Effector memory CD8-positive, alpha-beta T cell (primary cell): ENCODE data around the gene UGGT1.

Experiments
- ATAC-seq: fragments of 150-1000 bp; cut with Tn5 transposase; replicated peaks from 2 replicates; pipeline ENCODE4 v1.10.0; 2021; ENCODE audit warnings: mild to moderate bottlenecking, moderate library complexity
- DNase-seq, 3 experiments: peaks; one replicate each; pipeline ENCODE4 v3.0.0; 2021
- H3K27ac Mint-ChIP-seq, 2 donors: one replicate each; pipeline ENCODE4 v1.8.0; 2022; ENCODE audit warnings: mild to moderate bottlenecking in 2 of 2, mixed read lengths in 2 of 2, moderate library complexity in 2 of 2
- H3K27me3 Mint-ChIP-seq, 2 donors: one replicate each; pipeline ENCODE4 v1.8.0; 2022; ENCODE audit warnings: mixed read lengths in 2 of 2
- H3K36me3 Mint-ChIP-seq: one replicate; pipeline ENCODE4 v1.8.0; 2022; ENCODE audit warnings: mild to moderate bottlenecking, moderate library complexity, mixed read lengths; ENCODE audit not compliant: insufficient read depth
- H3K4me1 Mint-ChIP-seq, 2 donors: one replicate each; pipeline ENCODE4 v1.8.0; 2022; ENCODE audit warnings: low read depth in 2 of 2, mixed read lengths in 2 of 2
- H3K4me3 Mint-ChIP-seq, 2 donors: one replicate each; pipeline ENCODE4 v1.8.0; 2022; ENCODE audit warnings: mild to moderate bottlenecking in 2 of 2, mixed read lengths in 2 of 2, moderate library complexity in 2 of 2
- H3K9me3 Mint-ChIP-seq, 2 donors: one replicate each; pipeline ENCODE4 v1.8.0; 2022; ENCODE audit warnings: mixed read lengths in 2 of 2

Gene UGGT1

DNA sequence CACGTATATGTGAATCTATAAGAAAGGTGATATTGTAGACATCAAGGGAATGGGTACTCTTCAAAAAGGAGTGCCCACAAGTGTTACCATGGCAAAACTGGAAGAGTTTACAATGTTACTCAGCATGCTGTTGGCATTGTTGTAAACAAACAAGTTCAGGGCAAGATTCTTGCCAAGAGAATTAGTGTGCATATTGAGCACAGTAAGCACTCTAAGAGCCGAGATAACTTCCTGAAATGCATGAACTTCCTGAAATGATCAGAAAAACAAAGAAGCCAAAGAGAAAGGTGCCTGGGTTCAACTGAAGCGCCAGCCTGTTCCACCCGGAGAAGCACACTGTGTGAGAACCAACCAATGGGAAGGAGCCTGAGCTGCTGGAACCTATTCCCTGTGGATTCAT is 126.7 kb downstream of the UGGT1 start:
- no peak for DNase-seq
- no peaks in the 10 kb centered on the region for H3K4me1 Mint-ChIP-seq
- H3K27me3 Mint-ChIP-seq: peaks cover 17 to 18% of the 10 kb centered on the region in 2 donors
- no peak overlapping the region for H3K4me3 Mint-ChIP-seq
- H3K27ac Mint-ChIP-seq: no peak overlapping the region
- ATAC-seq: no peak
- H3K9me3 Mint-ChIP-seq: no peaks in the 10 kb centered on the region
- no peaks in the 10 kb centered on the region for H3K36me3 Mint-ChIP-seq

DNA sequence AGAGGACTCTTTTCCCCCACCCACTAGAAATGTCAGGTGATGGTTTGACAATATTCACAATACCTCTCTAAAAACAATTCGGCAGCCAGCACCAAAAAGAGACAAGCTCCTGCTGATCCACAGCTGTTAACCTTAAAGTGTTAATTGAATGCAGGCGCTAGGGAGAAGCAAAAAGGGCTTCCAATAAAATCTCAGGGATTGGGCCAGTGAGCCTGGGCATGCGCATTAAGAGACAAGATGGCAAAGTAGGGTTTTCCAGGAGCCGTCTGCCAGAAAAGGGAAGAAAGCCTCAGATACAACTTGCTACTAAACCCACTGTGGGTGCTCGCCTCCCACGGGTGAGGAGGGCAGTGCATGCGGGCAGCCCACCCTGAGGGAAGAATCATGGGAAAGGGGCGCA is 128.9 kb downstream of the UGGT1 start:
- H3K9me3 Mint-ChIP-seq: no peaks in the 10 kb centered on the region
- H3K27ac Mint-ChIP-seq: no peak overlapping the region
- DNase-seq: no peak
- no peaks in the 10 kb centered on the region for H3K36me3 Mint-ChIP-seq
- H3K4me3 Mint-ChIP-seq: no peak overlapping the region
- no peak for ATAC-seq
- H3K4me1 Mint-ChIP-seq: no peaks in the 10 kb centered on the region
- H3K27me3 Mint-ChIP-seq: peaks cover 10 to 17% of the 10 kb centered on the region in 2 donors

DNA sequence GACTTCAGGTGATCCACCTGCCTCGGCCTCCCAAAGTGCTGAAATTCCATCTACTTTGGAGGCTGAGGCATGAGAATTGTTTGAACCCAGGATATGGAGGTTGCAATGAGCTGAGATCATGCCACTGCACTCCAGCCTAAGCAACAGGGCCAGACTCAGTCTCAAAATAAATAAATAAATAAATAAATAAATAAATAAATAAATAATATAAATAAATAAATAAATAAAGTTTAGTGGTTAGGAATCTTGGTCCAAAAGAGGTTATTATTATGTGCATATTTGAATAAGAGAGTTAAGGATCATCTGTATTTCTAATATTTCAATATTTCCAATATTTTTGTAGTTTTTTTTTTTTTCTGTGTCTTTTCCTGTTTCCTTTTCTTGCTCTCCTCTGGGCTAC is 136.9 kb downstream of the UGGT1 start:
- Mint-ChIP-seq H3K4me1 (peaks cover 0 to 2% of the 10 kb centered on the region in 2 donors), H3K27me3 (peaks cover 0 to 9% of the 10 kb centered on the region in 2 donors), H3K9me3 (no peaks in the 10 kb centered on the region), H3K36me3 (no peaks in the 10 kb centered on the region), H3K27ac (peak overlapping the region in 1 of 2 donors; percentile 12), H3K4me3 (no peak overlapping the region)
- no peak for ATAC-seq
- DNase-seq: no peak

DNA sequence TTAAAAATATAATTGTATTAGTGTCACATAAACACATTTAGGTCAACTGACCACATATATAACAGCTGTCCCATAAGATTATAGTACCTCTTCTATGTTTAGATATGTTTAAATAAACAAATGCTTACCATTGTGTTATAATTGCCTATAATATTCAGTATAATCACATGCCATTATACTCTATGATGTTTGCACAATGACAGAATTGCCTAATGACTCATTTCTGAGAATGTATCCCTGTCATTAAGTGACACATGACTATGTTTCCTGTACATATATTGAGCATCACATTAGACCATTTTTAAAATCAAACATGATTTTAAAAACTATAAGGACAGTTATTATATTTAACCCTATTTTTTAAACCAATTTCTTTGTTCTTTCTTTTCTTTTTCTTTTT is 137.9 kb downstream of the UGGT1 start:
- H3K9me3 Mint-ChIP-seq: no peaks in the 10 kb centered on the region
- H3K36me3 Mint-ChIP-seq: no peaks in the 10 kb centered on the region
- H3K27me3 Mint-ChIP-seq: peaks cover 0 to 9% of the 10 kb centered on the region in 2 donors
- no peak for DNase-seq
- H3K27ac Mint-ChIP-seq: no peak overlapping the region
- ATAC-seq: no peak
- H3K4me3 Mint-ChIP-seq: no peak overlapping the region
- H3K4me1 Mint-ChIP-seq: peaks cover 2 to 3% of the 10 kb centered on the region in 2 donors

DNA sequence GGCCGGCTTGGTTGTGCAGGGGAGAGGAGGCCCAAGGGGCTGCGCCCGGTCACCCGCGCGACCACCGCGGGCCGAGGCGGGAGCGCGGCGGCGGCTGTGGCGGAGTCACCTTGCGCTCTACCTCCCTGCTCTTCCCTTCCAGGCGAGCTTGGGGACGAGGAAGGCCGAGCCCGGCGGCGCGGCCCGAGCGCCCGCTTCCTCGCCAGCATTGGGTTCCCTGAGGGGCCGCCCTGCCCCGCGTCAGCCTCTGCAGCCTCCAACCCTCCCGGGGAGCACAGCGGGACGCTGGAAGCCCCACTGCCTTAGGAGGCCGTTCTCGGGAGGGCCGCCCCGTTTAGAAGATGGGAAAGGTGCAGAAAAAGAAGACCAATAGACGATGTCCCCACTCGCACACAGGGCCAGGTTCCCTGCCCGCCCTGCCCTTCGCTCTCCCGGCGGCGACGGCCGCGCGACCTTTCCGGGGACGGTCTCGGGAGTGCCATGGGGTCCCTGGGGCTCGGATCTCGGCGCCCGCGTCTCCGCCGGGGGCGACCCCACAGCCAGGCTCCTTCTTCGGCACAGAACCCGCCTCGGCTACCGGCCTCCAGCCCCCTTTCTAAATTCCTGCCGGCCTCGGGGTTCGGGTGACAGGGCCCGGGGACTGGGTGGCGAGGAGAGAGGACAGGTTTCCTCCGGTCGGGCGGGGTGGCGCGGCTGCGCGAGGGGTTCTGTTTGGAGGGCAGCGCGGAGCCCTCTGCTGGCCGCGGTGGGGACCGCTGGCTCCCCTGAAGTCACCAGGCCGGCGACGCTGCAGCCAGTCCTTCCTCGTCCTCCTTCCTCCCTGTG is 142.2 kb downstream of the UGGT1 start:
- Mint-ChIP-seq H3K4me3 (peak overlapping the region; percentile 78 to 83), H3K9me3 (no peaks in the 10 kb centered on the region), H3K36me3 (no peaks in the 10 kb centered on the region), H3K4me1 (peaks cover 2 to 3% of the 10 kb centered on the region in 2 donors), H3K27me3 (peaks cover 4 to 17% of the 10 kb centered on the region in 2 donors), H3K27ac (peak overlapping the region; percentile 44 to 65)
- peak; percentile 76 to 81 (median 78) for DNase-seq
- ATAC-seq: peak; percentile 97

DNA sequence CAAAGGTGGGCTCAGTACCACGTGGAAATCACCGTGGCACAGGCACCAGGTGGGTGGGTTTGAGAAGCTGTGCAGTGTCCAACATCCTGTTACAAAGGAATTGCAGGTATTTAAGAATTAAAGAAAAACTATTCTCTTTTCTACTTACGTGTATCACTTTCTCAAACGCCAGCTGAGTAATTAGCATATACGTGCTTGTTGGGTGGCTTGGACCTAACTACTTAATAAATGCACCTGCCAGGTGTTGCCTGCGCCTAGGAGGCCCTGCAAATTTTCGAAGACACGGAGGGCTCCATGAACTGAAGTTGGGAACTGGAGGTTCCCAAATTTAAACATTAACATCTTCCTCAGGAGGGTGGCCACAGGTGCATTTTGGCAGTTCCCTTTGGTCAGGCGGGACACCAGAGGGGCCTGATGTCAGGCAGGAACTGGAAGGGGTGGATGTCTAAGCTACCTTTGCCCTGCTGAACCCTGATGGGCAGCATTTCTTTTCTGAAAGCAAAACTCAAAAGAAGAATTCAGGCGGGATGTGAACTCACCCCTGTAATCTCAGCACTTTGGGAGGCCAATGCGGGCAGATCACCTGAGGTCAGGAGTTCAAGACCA is 142.9 kb downstream of the UGGT1 start:
- DNase-seq (no peak), ATAC-seq (no peak)
- H3K4me3 Mint-ChIP-seq: peak overlapping the region; percentile 78 to 83
- H3K27ac Mint-ChIP-seq: peak overlapping the region; percentile 44 to 65
- H3K27me3 Mint-ChIP-seq: peaks cover 7 to 22% of the 10 kb centered on the region in 2 donors
- H3K4me1 Mint-ChIP-seq: peaks cover 2 to 3% of the 10 kb centered on the region in 2 donors
- H3K36me3 Mint-ChIP-seq: no peaks in the 10 kb centered on the region
- H3K9me3 Mint-ChIP-seq: no peaks in the 10 kb centered on the region

DNA sequence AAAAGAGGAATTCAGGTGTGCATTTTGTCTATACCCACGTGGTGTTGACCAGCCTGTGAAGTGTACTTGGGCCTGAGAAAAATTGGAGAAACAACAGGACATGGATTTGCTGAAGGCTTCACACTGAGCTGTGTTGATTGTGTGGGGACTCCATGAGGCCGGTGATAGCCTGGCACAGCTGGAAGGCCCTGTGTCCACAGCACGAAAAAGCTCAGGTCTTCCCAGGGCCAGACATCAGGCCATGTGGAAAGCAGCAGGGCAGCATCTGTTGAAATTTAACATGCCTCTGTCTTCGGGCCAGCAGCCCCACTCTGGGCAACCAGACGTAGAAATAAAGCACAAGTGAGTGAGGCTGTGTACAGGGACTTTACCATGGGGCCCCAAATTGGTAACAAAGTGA is 143.6 kb downstream of the UGGT1 start:
- Mint-ChIP-seq H3K4me3 (no peak overlapping the region), H3K36me3 (no peaks in the 10 kb centered on the region), H3K27me3 (peaks cover 7 to 22% of the 10 kb centered on the region in 2 donors), H3K9me3 (no peaks in the 10 kb centered on the region), H3K27ac (no peak overlapping the region), H3K4me1 (peaks cover 2 to 3% of the 10 kb centered on the region in 2 donors)
- no peak for DNase-seq
- ATAC-seq: no peak

DNA sequence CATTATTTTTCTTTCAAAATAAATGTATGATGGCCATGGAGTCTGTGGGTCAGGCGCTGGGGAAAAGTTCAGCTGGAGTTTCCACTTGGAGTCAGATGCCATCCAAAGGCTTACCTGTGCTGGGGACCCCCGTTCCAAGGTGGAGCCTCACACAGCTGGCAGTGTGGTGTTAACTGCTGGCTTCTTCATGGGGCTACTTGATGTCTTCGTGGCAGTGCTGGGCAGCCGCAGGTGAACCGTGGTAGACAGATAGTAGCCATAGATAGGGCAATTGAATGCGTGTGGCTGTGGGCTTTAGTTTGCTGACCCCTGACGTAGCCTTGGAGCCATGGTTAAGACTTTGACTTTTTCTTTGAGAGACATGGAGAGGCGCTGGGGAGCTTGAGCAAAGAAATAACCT is 144.6 kb downstream of the UGGT1 start:
- Mint-ChIP-seq H3K9me3 (no peaks in the 10 kb centered on the region), H3K4me1 (peaks cover 2 to 3% of the 10 kb centered on the region in 2 donors), H3K27me3 (peaks cover 7 to 25% of the 10 kb centered on the region in 2 donors), H3K4me3 (no peak overlapping the region), H3K36me3 (no peaks in the 10 kb centered on the region), H3K27ac (no peak overlapping the region)
- no peak for DNase-seq
- ATAC-seq: no peak

DNA sequence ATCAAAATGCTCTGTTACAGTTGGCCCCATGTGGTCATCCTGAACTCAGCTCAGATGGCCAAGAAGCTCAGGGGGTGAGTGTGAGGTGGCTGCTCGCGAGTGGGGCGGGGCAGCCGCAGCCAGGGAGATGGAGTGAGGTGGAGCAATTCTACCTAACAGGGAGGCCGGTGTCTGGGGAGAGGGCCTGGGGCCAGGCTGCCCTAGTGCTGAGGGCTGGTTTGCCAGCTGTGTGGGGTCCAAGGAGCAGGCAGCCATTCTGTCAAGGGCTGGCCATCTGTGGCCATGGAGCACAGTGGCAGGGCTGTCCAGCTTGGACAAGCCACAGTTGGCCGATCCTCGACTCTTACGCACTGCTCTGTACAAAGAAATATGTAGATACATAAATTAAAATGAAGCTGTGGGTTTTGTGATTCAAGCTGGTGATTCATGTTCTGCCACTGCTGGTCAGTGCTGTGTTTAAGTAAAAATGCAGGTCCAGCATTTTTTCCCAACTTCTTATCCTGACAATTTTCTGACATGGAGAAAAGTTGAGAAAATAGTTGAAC is 145.6 kb downstream of the UGGT1 start:
- Mint-ChIP-seq H3K4me1 (peaks cover 2 to 3% of the 10 kb centered on the region in 2 donors), H3K27me3 (peaks cover 7 to 31% of the 10 kb centered on the region in 2 donors), H3K36me3 (no peaks in the 10 kb centered on the region), H3K9me3 (no peaks in the 10 kb centered on the region), H3K4me3 (no peak overlapping the region), H3K27ac (no peak overlapping the region)
- no peak for DNase-seq
- no peak for ATAC-seq

DNA sequence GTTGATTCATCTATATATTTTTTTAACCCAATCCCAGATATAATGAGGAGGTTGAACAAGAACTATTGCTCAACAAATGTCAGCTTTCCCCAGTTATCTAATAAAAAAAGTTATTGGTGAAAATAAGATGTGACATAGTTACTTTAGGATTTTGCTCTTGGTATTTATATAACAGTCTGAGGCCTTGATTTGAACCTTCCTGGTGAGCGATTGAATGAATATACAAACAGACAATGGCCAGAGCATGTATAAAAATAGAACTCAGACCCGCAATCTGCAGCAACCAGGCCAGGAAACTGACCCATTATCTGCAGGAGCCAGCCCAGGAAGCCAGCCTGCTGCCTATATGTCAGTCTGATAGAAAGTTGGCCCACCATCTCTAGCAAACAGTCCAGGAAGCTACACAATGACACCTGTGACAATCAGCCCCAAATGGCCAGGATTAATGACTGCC is 146.1 kb downstream of the UGGT1 start:
- ATAC-seq (no peak), DNase-seq (no peak)
- Mint-ChIP-seq H3K27me3 (peaks cover 7 to 37% of the 10 kb centered on the region in 2 donors), H3K9me3 (no peaks in the 10 kb centered on the region), H3K36me3 (no peaks in the 10 kb centered on the region), H3K4me1 (peaks cover 2 to 3% of the 10 kb centered on the region in 2 donors), H3K27ac (no peak overlapping the region), H3K4me3 (no peak overlapping the region)

DNA sequence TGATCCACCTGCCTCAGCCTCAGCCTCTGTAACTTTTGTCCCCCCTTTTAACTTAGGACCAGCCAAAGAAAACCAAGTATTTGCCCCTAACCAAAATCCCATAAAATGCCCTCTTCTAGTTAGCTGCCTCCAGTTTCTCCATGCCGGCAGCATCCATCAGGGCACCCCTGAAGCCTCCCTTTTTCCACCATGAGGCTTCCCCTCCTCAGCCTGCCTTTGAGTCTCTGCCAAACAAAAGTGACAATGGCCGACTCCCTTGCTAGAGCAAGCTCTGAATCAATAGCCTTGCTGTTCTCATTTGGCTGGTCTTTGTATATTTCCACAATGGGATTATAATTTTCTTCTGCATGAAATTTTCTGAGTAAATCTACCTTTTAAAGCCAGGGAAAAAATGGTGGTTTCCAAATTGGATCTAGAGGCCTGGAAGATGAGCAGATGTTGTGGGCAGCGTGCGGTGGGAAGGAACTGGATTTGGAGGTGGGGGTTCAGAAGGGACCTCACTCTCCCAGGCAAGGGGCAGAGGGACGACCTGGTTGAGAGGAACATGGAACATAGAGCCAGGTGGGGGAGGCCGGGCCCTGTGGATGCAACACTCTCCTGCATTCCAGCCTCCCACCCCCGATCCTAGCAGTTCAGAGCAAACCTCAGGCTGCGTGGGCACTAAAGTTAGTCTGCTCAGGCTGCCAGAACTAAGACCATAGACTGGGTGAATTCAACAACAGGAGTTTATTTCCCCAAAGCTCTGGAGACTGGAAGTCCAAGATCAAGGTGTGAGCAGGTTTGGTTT is 147.1 kb downstream of the UGGT1 start:
- Mint-ChIP-seq H3K27ac (peak overlapping the region in 1 of 2 donors; percentile 21), H3K4me1 (peaks cover 0 to 3% of the 10 kb centered on the region in 2 donors), H3K4me3 (no peak overlapping the region), H3K27me3 (peaks cover 10 to 39% of the 10 kb centered on the region in 2 donors), H3K9me3 (no peaks in the 10 kb centered on the region), H3K36me3 (no peaks in the 10 kb centered on the region)
- DNase-seq (no peak), ATAC-seq (no peak)

DNA sequence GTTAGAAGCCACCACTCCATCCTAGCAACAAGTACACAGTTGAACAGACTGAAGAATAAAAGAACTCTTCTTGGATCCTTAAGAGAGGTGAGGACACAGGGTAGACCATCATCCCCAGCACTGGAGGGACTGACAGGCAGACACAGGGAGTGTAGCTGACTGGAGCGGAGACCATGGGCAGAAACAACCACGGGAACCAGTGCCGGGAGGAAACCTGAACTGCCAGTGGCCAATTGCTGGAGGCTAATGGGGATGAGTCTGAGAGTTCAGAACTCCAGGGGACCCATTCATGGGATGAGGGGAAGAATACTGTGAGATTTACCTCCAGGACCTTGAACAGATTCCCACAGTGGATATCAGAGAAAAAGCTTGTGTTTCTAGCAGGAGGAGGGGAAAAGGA is 150.9 kb downstream of the UGGT1 start:
- no peak overlapping the region for H3K4me3 Mint-ChIP-seq
- no peaks in the 10 kb centered on the region for H3K9me3 Mint-ChIP-seq
- no peak for ATAC-seq
- H3K4me1 Mint-ChIP-seq: peaks cover 2 to 3% of the 10 kb centered on the region in 2 donors
- H3K27ac Mint-ChIP-seq: no peak overlapping the region
- H3K36me3 Mint-ChIP-seq: no peaks in the 10 kb centered on the region
- no peak for DNase-seq
- H3K27me3 Mint-ChIP-seq: peaks cover 14 to 28% of the 10 kb centered on the region in 2 donors
